GM10847 (cell line): ENCODE measurements around the gene MYOD1.

Experiments used
- POLR2A ChIP-seq: IDR thresholded peaks from 2 replicates; pipeline ENCODE4 v1.6.1; 2011; ENCODE audit not compliant: insufficient read length; ENCODE audit errors: extremely low read depth

MYOD1 gene

GRCh38 chr11:17765356-17766072, 46.1 kb downstream of the MYOD1 start:
- TF ChIP-seq POLR2A = no peak

GRCh38 chr11:17766073-17766359, 46.6 kb downstream of the MYOD1 start:
- no peak for TF ChIP-seq POLR2A

- TF ChIP-seq POLR2A = no peak
These were observed 47.2 kb downstream of the MYOD1 start for GRCh38 chr11:17766590-17766989.

DNA sequence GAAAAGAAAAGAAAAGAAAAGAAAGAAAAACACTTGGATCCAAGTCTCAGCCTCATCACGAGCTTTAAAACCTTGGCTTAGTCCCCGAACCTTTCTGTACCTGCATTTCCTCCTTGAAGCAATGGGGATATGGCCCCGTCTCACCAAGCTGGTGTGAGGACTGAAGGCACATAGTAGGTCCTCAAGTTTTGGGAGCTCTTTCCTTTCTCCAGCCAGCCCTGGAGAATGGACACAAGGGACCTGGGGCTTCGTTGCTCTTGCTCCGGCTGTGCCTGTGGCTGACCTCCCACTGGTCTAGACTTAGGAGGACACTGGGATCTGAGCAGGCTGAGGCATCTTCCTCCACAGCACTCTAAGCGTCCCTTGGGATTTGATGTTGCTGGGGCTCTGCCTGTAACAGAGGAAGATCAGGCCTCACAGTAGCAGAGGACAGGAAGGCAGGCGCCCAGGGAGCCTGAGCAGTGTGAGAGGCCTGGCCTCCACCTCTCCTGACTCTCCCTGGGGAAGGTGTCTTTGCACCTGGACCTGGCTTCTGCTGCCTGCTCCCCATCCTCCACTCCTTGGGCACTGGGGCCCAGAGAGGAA, 48.0 kb downstream of the MYOD1 start:
- no peak for TF ChIP-seq POLR2A

DNA sequence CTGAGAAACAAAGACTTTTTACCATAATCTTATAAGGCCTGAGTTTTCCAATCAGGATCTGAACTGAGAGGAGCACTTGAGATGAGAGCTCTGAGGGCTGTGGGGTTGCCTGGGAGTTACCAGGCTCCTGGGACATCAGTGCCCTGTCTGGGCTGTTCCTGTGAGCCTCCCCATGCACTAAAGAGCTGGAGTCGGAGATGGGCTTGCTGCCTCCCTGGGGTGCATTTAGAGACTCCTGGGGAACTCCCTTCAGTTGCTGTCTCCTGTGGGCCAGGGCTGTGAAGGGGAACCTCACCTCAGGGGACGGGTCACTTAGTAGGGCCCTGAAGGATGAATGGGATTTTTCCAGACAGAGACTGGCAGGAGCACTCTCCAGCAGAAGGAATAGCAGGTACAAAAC, 48.5 kb downstream of the MYOD1 start:
- TF ChIP-seq POLR2A = no peak

GRCh38 chr11:17768547-17768946, 49.2 kb downstream of the MYOD1 start:
- no peak for TF ChIP-seq POLR2A

DNA sequence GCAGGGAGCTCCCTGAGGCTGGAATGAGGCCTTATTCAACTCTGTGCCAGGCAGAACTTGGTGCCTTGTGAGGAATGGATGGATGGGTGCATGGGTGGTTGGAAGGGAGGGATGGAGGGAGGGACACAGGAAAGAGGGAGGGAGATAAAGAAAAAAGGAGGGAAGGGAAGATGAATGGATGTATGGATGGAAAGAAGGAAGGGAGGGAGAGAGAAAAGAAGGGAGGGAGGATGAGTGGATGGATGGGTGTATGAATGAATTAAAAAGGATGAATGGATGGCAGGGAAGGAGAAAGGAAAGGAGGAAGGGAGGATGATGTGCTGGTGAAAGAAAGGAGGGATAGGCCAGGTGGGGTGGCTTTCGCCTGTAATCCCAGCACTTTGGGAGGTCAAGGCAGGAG, 49.8 kb downstream of the MYOD1 start:
- TF ChIP-seq POLR2A = no peak

- TF ChIP-seq POLR2A = no peak
These were observed 50.8 kb downstream of the MYOD1 start for GRCh38 chr11:17770048-17770652.

- TF ChIP-seq POLR2A = no peak
These were observed 51.5 kb downstream of the MYOD1 start for GRCh38 chr11:17770917-17771316.

GRCh38 chr11:17771415-17771814, 52.0 kb downstream of the MYOD1 start:
- TF ChIP-seq POLR2A = no peak
